D341Med (cell line): ENCODE data around the gene JARID2.

Source experiments
- DNase-seq: peaks from one replicate; pipeline ENCODE4 v3.0.0; 2012; ENCODE audit warnings: low spot score

Gene JARID2

GRCh38 chr6:15421945-15422733, 176.3 kb downstream of the JARID2 start:
- DNase-seq: no peak

DNA sequence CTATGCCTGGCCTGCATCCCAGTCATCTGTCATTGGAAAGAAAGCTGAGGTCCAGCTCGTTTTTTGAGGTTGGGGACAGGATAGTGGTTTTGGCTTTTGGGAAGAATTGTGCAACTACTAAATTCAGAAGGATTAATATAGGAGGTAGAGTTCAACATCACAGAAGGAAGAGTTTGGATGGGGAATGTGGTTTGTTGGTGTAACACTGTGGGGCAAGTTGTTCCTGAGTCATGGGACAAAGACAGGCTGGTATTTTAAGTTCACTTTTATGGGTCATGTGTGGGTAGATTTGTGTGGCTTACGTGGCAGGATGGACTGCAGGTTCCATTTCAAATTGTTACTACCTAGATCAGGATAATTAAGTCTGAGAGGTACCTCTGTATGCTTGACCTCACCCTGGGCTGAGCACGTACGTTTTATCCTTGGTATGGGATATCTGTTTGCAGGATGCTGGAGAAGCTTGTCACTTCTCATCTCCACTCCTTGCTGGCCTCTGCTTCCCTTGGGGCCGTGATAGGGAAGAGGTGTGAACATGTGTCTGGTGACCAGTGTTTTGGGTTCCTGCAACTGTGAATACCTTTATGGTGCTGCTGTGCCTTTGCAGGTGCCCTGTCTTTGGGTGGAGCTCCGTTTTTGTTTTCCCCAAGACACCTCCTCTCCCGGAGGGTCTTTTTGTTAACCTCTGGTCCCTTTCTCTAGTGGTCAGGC, 177.6 kb downstream of the JARID2 start:
- no peak for DNase-seq

GRCh38 chr6:15425947-15426346, 180.1 kb downstream of the JARID2 start:
- no peak for DNase-seq

GRCh38 chr6:15426395-15426794, 180.5 kb downstream of the JARID2 start:
- no peak for DNase-seq

DNA sequence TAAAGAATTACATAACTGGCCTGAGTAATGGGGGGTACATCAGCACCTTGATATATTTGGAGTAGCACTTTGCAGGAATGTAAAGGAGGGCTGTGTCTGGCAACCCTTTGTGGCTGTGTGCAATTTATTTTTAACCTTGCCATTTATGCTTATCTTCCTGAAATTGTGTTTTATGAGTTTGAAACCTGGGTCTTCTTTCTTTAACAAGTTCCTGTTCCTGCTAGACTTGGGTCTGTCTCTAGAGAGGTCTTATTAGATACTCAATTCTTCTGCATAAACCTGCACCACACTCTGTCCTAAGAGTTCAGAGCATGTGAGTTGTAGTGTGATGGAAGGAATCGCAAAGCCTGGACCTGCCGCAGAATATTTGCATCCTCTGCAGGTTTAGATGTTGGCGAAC, 181.0 kb downstream of the JARID2 start:
- no peak for DNase-seq

DNA sequence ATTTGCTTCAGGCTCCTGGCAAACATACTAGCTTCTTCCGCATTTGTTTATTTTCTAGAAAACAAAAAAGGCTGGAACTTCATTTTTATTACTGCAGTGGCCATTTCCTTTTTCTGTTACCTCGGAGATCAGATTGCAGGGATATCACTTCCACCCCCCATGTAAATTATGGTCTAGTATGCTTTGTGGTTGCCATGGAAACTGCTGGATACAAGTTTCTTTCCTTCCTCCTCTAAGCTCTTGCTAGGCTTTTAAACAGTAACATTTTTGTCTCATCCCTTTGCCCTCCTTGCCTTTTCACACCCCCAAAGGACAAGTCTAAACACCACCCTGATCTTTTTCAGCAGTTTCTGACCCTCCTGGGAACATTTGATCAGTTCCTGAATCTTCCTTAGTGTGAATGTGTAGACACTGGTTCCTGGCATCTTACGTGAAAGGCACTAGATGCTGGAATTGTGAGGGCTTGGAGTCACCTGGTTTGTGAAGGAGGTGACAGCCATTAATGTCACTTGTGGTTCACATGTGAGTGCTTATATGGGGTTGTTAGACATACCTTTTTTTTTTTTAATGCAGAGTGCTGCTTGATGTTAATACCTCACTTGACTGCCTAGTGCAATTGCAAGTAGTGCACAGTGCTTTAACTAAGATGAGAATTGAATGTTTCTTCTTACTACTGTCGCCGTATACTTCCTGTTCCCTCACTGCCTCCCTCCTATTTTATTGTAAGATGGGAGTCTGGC, 181.6 kb downstream of the JARID2 start:
- DNase-seq: no peak

GRCh38 chr6:15429141-15430110, 183.6 kb downstream of the JARID2 start:
- DNase-seq: no peak

- no peak for DNase-seq
Measured at GRCh38 chr6:15430186-15430585, 184.3 kb downstream of the JARID2 start.

- DNase-seq: no peak
Measured at GRCh38 chr6:15430931-15431405, 185.1 kb downstream of the JARID2 start.

DNA sequence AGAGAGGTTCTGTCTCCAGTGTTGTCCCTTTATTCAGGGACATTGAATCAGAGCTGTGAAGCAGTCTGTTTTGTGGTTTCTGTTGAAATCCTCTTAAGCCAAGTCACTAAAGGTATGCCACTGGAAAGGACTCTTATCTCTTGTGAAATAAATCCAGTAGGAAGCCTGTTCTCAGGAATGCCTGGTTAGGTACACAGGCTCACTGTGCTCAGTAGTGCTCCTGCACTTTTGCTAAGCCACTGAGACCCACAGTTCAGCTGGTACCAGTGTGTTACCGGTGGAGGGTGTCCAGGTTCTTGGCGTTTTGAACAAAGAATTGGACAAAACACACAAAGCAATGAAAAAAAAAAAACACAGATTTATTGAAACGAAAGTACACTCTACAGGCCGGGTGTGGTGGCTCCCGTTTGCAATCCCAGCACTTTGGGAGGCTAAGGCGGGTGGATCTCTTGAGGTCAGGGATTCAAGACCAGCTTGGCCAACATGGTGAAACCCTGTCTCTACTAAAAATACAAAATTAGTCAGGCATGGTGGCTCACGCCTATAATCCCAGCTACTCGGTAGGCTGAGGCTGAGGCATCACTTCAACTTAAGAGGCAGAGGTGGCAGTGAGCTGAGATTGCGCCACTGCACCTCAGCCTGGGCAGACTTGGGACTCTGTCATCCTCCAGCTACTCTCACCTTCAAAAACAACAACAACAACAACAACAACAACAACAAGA, 186.1 kb downstream of the JARID2 start:
- DNase-seq: no peak

DNA sequence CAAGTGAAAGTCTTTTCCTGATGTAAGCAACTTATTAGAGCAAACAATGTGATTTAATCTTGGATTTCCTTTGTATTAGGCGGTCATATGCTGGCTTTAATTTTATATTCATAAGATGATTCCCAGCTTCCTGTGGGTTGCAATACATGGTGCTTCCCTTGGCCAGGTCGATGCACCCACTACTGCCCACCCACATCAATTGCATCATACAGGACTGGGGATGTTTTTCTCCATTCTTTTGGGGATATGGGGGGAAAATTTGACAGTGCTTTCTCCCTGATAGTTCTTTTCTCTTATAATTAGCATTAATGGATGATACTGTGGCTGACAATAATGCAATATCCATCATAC, 187.6 kb downstream of the JARID2 start:
- DNase-seq: no peak

GRCh38 chr6:15434263-15434662, 188.4 kb downstream of the JARID2 start:
- DNase-seq: no peak

DNA sequence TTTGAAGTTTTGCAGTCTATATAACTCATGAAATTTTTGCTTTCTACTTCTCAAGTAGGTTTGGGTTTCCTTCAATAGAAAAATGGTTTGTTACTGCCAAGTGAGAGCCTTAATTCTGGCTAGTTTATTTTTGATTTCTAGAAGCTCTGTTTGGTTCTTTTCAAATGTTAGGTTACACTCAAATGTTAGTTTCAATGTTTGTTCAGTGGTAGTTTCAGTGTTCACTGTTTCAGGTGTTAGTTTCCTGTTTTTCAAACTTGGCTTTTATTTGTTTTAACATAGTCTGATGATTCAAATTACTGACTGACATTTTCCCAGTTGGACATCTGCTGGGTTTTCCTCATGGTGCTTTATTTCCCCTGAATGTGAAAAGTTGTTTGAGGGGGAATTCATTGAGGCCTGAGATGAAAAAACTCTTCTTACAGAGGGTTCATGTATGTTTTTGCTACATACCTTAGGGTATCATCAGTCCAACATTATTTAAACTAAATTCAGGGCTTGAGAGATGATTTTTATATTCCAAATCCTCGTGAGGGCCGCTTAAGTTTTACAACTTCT, 189.0 kb downstream of the JARID2 start:
- no peak for DNase-seq

DNA sequence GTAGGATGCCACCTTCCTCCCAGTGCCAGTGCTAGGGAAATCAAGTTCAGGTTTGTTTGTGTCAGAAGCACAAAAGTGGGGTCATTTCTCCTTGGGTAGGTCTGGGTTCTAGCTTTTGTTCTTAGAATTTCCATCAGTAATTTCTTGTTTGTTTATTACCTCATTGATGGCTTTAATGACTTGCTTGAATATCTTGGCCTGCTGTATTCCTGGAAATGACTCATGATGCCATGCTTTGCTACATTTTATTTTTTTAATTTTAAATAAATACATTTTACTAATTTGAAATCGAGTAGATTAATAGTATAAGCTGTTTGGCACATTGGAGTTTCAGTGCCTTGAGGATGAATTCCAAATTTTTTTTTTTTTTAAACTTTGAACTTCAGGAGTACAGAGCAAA, 189.6 kb downstream of the JARID2 start:
- no peak for DNase-seq

- no peak for DNase-seq
Measured at GRCh38 chr6:15436451-15436850, 190.6 kb downstream of the JARID2 start.

- DNase-seq: no peak
Measured at GRCh38 chr6:15437090-15437635, 191.3 kb downstream of the JARID2 start.

DNA sequence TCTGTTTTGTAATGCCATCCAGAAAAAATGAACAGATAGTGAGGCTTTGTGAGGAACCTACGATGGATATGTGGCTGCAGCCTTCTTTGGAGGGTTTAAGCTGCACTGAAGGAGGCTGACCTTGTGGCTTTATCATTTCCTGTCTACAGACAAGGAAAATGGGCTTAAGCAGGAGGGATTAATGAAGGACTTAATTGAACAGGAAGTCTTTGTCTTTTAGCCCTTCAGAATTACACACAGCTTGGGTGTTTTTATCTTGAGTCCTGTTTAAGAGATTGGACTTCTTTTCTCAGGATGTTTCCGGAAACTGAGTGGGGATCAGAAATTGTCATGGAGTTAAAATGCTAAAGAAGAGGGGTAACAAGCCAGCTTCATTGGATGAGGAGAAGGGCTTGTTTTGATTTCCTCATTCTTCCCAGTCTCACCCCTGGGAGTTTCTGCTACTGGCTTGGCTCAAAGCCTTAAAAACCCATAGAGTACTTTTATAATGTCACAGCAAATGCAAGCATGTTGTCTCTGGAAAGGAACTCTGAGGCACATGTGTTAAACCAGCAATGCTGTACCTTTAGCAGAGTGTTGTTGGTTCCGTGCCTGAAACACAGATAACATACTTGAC, 193.6 kb downstream of the JARID2 start:
- no peak for DNase-seq

- no peak for DNase-seq
Measured at GRCh38 chr6:15440040-15440439, 194.2 kb downstream of the JARID2 start.

DNA sequence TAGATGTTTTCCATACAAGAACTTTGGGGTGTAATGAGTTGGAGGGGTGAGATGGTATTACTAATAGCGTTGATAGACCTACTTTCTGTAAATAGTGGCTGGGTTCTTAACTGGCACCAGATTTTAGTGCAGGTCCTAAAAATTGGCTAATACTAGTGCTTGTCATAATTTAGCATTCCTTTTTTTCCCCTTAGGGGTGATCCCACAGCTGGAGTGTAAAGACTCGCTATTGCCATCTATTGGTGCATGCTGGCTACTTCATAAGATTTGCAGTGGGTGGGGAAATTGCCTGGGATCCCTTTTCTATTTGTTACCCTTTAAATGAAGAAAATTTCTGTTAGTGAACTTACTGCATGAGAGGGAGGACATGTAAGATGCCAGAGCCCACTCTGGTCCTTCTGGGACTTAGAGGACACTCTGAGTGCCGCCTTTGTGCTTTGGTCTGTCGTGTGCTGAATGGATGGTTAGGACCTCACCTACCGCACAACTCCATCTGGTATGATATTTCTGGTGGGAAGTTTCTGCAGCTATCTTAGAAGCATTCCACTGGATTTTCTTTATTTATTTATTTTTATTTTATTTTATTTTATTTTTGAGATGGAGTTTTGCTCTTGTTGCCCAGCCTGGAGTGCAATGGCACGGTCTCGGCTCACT, 195.5 kb downstream of the JARID2 start:
- peak; percentile 68 for DNase-seq
